WTC11 (cell line): ENCODE results near the gene CPVL. TPM values are rescaled to one million over a fixed set of nuclear protein-coding genes. Genes with fewer than 3 reads are reported as not detected.
A peak's percentile ranks its signal among the peaks of the same experiment; 100 is the strongest.

Source experiments
- ATAC-seq: fragments of 200-7000 bp; cut with Tn5 transposase; 2 replicates; pipeline ENCODE4 v1.10.0; 2021; ENCODE audit warnings: mild to moderate bottlenecking, moderate library complexity
- CTCF ChIA-PET: fragments of 300-600 bp; sonication (Branson Sonifier 250); formaldehyde crosslinking; loops from one replicate; lab custom pipeline; 2021; ENCODE audit warnings: antibody characterized with exemption; lab: Charles Lee
- POLR2A ChIA-PET: fragments of 350-600 bp; sonication (Branson Sonifier 250); formaldehyde crosslinking; loops from one replicate; lab custom pipeline; 2021; ENCODE audit warnings: antibody characterized with exemption; lab: Charles Lee
- DNase-seq: peaks from one replicate; pipeline ENCODE4 v3.0.0; 2021; ENCODE audit warnings: low spot score
- H3K27ac Mint-ChIP-seq: 2 replicates; pipeline ENCODE4 v1.8.0; 2021; ENCODE audit warnings: mixed read lengths
- H3K27me3 Mint-ChIP-seq: 2 replicates; pipeline ENCODE4 v1.8.0; 2021; ENCODE audit warnings: low read depth, mild to moderate bottlenecking, moderate library complexity, mixed read lengths
- H3K36me3 Mint-ChIP-seq: 2 replicates; pipeline ENCODE4 v1.8.0; 2021; ENCODE audit warnings: mixed read lengths
- H3K4me1 Mint-ChIP-seq: 2 replicates; pipeline ENCODE4 v1.8.0; 2022; ENCODE audit warnings: mixed read lengths
- H3K4me3 Mint-ChIP-seq: 2 replicates; pipeline ENCODE4 v1.8.0; 2021; ENCODE audit warnings: mild to moderate bottlenecking, moderate library complexity, mixed read lengths
- H3K9me3 Mint-ChIP-seq: 2 replicates; pipeline ENCODE4 v1.8.0; 2021; ENCODE audit warnings: mixed read lengths
- ARID4B ChIP-seq: sonication (generic); formaldehyde crosslinking; IDR thresholded peaks from 2 replicates; pipeline ENCODE4 v1.8.0; 2023; ENCODE audit warnings: missing genetic modification reagents, mild to moderate bottlenecking, borderline replicate concordance
- ATF1 ChIP-seq: sonication (generic); formaldehyde crosslinking; IDR thresholded peaks from 2 replicates; pipeline ENCODE4 v1.8.1; 2023; ENCODE audit warnings: mild to moderate bottlenecking, moderate library complexity, missing genetic modification reagents
- ATF3 ChIP-seq: sonication (generic); formaldehyde crosslinking; conservative IDR thresholded peaks from 2 replicates; pipeline ENCODE4 v1.8.1; 2022; ENCODE audit warnings: mild to moderate bottlenecking, missing genetic modification reagents
- CDX4 ChIP-seq: fragments of 250-450 bp; sonication (Bioruptor Pico); IDR thresholded peaks from 2 replicates; pipeline ENCODE4 v1.9.0; 2021; ENCODE audit warnings: moderate library complexity, mild to moderate bottlenecking, inconsistent platforms, borderline replicate concordance
- E2F4 ChIP-seq: sonication (generic); formaldehyde crosslinking; IDR thresholded peaks from 2 replicates; pipeline ENCODE4 v1.8.1; 2022; ENCODE audit warnings: low read depth, mild to moderate bottlenecking, moderate library complexity, missing genetic modification reagents, borderline replicate concordance
- ESRRA ChIP-seq: sonication (generic); formaldehyde crosslinking; IDR thresholded peaks from 2 replicates; pipeline ENCODE4 v1.8.1; 2022; ENCODE audit warnings: mild to moderate bottlenecking, missing genetic modification reagents, borderline replicate concordance
- FOXJ3 ChIP-seq: sonication (generic); formaldehyde crosslinking; IDR thresholded peaks from 2 replicates; pipeline ENCODE4 v1.9.0; 2021; ENCODE audit warnings: missing genetic modification reagents, mild to moderate bottlenecking, borderline replicate concordance
- FOXK1 ChIP-seq: sonication (generic); formaldehyde crosslinking; IDR thresholded peaks from 2 replicates; pipeline ENCODE4 v1.8.0; 2022; ENCODE audit warnings: mild to moderate bottlenecking, moderate library complexity, missing genetic modification reagents
- FOXP1 ChIP-seq: sonication (generic); formaldehyde crosslinking; IDR thresholded peaks from 2 replicates; pipeline ENCODE4 v1.8.0; 2022; ENCODE audit warnings: missing genetic modification reagents, mild to moderate bottlenecking, moderate library complexity, borderline replicate concordance
- FOXP4 ChIP-seq: sonication (generic); formaldehyde crosslinking; IDR thresholded peaks from 2 replicates; pipeline ENCODE4 v1.8.0; 2022; ENCODE audit warnings: mild to moderate bottlenecking, missing genetic modification reagents
- JUN ChIP-seq: sonication (generic); formaldehyde crosslinking; IDR thresholded peaks from 2 replicates; pipeline ENCODE4 v1.8.0; 2023; ENCODE audit warnings: mild to moderate bottlenecking, missing genetic modification reagents
- NR1H2 ChIP-seq: sonication (generic); formaldehyde crosslinking; IDR thresholded peaks from 2 replicates; pipeline ENCODE4 v1.9.0; 2021; ENCODE audit warnings: mild to moderate bottlenecking, moderate library complexity, missing genetic modification reagents
- NR2C2 ChIP-seq: sonication (generic); formaldehyde crosslinking; IDR thresholded peaks from 2 replicates; pipeline ENCODE4 v1.8.0; 2022; ENCODE audit warnings: mild to moderate bottlenecking, missing genetic modification reagents
- NR3C1 ChIP-seq: sonication (generic); formaldehyde crosslinking; conservative IDR thresholded peaks from 2 replicates; pipeline ENCODE4 v1.8.1; 2023; ENCODE audit warnings: low read depth, mild to moderate bottlenecking, missing genetic modification reagents
- SMAD4 ChIP-seq: sonication (generic); formaldehyde crosslinking; IDR thresholded peaks from 2 replicates; pipeline ENCODE4 v1.8.0; 2022; ENCODE audit warnings: mild to moderate bottlenecking, missing genetic modification reagents
- SOX15 ChIP-seq: fragments of 250-450 bp; sonication (Bioruptor Pico); IDR thresholded peaks from 2 replicates; pipeline ENCODE4 v1.9.0; 2021; ENCODE audit warnings: mild to moderate bottlenecking
- STAT6 ChIP-seq: sonication (generic); formaldehyde crosslinking; conservative IDR thresholded peaks from 2 replicates; pipeline ENCODE4 v1.8.1; 2023; ENCODE audit warnings: mild to moderate bottlenecking, low read depth, missing genetic modification reagents, moderate library complexity
- ZNF263 ChIP-seq: sonication (generic); formaldehyde crosslinking; IDR thresholded peaks from 2 replicates; pipeline ENCODE4 v1.8.1; 2022; ENCODE audit warnings: low read depth, mild to moderate bottlenecking, moderate library complexity, missing genetic modification reagents
- total RNA-seq: library from RNA; stranded (reverse); gene quantifications from 3 replicates; pipeline ENCODE4 v1.2.3, GENCODE V29; 2021
- TF ChIP-seq, protein P1 (sequence below): fragments of 200-600 bp; IDR thresholded peaks from 2 replicates; pipeline ENCODE4 v1.8.0; 2022; ENCODE audit warnings: antibody characterized with exemption
- TF ChIP-seq, protein P2 (sequence below): sonication (generic); formaldehyde crosslinking; IDR thresholded peaks from 2 replicates; pipeline ENCODE4 v1.8.1; 2022; ENCODE audit warnings: mild to moderate bottlenecking, moderate library complexity, missing genetic modification reagents

Gene CPVL
- total RNA-seq, 1 experiment from 2014 or later: 34.2 TPM

DNA sequence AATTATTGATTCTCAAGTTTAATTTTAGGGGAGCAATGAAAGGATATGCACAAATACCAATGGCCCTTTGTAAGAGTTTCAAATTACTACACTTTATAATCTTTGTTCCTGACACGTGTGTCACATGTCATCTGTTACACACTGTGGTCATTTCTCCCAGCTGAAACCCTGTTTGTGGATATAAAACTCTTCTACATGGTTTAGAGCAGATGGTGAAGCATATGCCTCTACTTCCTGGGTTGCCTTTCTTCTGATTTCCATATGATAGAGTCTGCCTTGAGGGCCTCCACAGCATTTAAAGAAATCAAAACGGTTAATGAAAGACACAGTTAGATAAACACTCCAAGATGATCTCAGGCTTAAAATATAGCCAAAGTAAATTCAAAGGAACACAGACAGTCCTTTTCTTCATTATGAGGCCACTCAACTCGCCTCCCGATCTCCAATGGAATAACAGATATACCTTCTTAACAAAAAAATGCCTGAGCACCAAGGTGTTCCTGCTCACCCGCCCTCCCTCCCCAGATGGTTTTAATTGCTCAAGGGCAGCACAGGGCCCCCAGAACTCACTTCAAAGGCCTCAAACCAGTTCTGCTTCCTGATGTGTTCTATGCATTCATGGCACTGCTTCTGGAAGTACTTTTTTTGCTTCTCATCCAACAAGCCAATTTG is 75.0 kb downstream of the CPVL start:
- H3K27me3 Mint-ChIP-seq: no peaks in the 10 kb centered on the region
- no peak for DNase-seq
- CTCF ChIA-PET: interaction anchor here (1.1 kb wide), 1 partner anchor 114 kb away, joined by 3 read pairs; no protein-coding TSS in a partner anchor
- no peak overlapping the region for H3K4me3 Mint-ChIP-seq
- POLR2A ChIA-PET: no interaction called here
- H3K36me3 Mint-ChIP-seq: no peaks in the 10 kb centered on the region
- H3K27ac Mint-ChIP-seq: peak overlapping the region; percentile 5; the same call in 1 of the 2 replicates
- TF ChIP-seq ZNF263 (CRISPR knock-in tag): no peak
- no peak for TF ChIP-seq JUN
- no peak for TF ChIP-seq FOXK1 (CRISPR knock-in tag)
- TF ChIP-seq FOXP1: no peak
- TF ChIP-seq NR3C1 (CRISPR knock-in tag): no peak
- TF ChIP-seq ESRRA (CRISPR knock-in tag): no peak
- TF ChIP-seq ATF3 (CRISPR knock-in tag): no peak
- no peak for TF ChIP-seq CDX4 (CRISPR knock-in tag)
- no peak for TF ChIP-seq FOXP4 (CRISPR knock-in tag)
- TF ChIP-seq, protein P1, sequence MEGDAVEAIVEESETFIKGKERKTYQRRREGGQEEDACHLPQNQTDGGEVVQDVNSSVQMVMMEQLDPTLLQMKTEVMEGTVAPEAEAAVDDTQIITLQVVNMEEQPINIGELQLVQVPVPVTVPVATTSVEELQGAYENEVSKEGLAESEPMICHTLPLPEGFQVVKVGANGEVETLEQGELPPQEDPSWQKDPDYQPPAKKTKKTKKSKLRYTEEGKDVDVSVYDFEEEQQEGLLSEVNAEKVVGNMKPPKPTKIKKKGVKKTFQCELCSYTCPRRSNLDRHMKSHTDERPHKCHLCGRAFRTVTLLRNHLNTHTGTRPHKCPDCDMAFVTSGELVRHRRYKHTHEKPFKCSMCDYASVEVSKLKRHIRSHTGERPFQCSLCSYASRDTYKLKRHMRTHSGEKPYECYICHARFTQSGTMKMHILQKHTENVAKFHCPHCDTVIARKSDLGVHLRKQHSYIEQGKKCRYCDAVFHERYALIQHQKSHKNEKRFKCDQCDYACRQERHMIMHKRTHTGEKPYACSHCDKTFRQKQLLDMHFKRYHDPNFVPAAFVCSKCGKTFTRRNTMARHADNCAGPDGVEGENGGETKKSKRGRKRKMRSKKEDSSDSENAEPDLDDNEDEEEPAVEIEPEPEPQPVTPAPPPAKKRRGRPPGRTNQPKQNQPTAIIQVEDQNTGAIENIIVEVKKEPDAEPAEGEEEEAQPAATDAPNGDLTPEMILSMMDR: no peak
- TF ChIP-seq ARID4B (CRISPR knock-in tag): no peak
- TF ChIP-seq, all 79 proteins: peak for 0
- ATAC-seq: no peak
- Mint-ChIP-seq H3K4me1 (peaks cover 38% of the 10 kb centered on the region), H3K9me3 (no peaks in the 10 kb centered on the region)

DNA sequence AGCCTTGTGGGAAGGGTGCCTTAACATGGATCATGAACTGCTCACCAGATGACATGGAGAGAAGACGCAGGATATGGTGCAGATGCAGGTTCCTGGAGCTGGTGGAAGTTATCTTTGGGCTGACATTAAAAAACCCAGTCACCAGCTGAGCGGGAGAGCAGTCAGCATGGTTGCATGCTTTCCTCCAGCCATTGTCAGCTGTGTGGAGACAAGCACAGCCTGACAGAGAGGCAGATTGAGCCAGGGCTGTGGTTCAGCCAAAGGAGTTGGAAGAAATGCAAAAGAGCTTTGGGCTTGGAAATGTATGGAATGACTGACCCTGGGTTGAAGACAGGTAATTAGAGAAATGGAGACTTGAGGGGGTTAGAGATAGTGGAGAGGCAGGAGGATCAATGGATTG is 79.7 kb downstream of the CPVL start:
- Mint-ChIP-seq H3K9me3 (no peaks in the 10 kb centered on the region), H3K4me1 (peaks cover 27% of the 10 kb centered on the region), H3K27ac (no peak overlapping the region), H3K27me3 (no peaks in the 10 kb centered on the region), H3K36me3 (no peaks in the 10 kb centered on the region), H3K4me3 (no peak overlapping the region)
- ChIA-PET CTCF (interaction anchor here (1.1 kb wide), 1 partner anchor 110 kb away, joined by 3 read pairs; no protein-coding TSS in a partner anchor), POLR2A (interaction anchor here (0.6 kb wide), 2 partner anchors 14 to 29 kb away, joined by 3 to 6 read pairs; no protein-coding TSS in a partner anchor)
- DNase-seq: no peak
- ATAC-seq: no peak
- TF ChIP-seq FOXJ3 (no peak), SOX15 (no peak), ATF1 (CRISPR knock-in tag) (no peak), STAT6 (CRISPR knock-in tag) (no peak), NR2C2 (CRISPR knock-in tag) (no peak), SMAD4 (CRISPR knock-in tag) (no peak), NR1H2 (no peak), E2F4 (no peak)
- TF ChIP-seq, protein P2, sequence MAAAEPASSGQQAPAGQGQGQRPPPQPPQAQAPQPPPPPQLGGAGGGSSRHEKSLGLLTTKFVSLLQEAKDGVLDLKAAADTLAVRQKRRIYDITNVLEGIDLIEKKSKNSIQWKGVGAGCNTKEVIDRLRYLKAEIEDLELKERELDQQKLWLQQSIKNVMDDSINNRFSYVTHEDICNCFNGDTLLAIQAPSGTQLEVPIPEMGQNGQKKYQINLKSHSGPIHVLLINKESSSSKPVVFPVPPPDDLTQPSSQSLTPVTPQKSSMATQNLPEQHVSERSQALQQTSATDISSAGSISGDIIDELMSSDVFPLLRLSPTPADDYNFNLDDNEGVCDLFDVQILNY (CRISPR knock-in tag): no peak
